AG09319 (cell line): ENCODE results near the gene GUCY1A1.

Experiments used
- DNase-seq: peaks from one replicate; pipeline ENCODE4 v3.0.0-alpha.2; 2010; ENCODE audit warnings: low read depth; ENCODE audit errors: extremely low read depth
- CTCF ChIP-seq: IDR thresholded peaks from 2 replicates; pipeline ENCODE4 v1.5.1; 2011; ENCODE audit warnings: low read depth, mild to moderate bottlenecking, inconsistent platforms, low read length, moderate library complexity

GUCY1A1 gene

GRCh38 chr4:155659176-155659575, 7.5 kb upstream of the GUCY1A1 start:
- DNase-seq = no peak
- TF ChIP-seq CTCF = no peak

GRCh38 chr4:155660436-155660835, 6.2 kb upstream of the GUCY1A1 start:
- no peak for DNase-seq
- TF ChIP-seq CTCF = no peak

GRCh38 chr4:155665054-155665453, 1.6 kb upstream of the GUCY1A1 start:
- no peak for TF ChIP-seq CTCF
- no peak for DNase-seq

- no peak for DNase-seq
- TF ChIP-seq CTCF = no peak
These were observed 547 bp downstream of the GUCY1A1 start for GRCh38 chr4:155667222-155667567.

GRCh38 chr4:155667568-155668511, 1.2 kb downstream of the GUCY1A1 start:
- DNase-seq = no peak
- no peak for TF ChIP-seq CTCF

- no peak for DNase-seq
- no peak for TF ChIP-seq CTCF
These were observed 2.1 kb downstream of the GUCY1A1 start for GRCh38 chr4:155668707-155669220.

GRCh38 chr4:155672342-155672741, 5.7 kb downstream of the GUCY1A1 start:
- TF ChIP-seq CTCF = no peak
- no peak for DNase-seq
